ENCODE results near the gene CXCL13.
"Not testable (repeated sequence)": the region's sequence is repeated elsewhere in the genome, so short reads cannot be mapped to it uniquely, and the experiment has no call there.

Gene CXCL13, protein sequence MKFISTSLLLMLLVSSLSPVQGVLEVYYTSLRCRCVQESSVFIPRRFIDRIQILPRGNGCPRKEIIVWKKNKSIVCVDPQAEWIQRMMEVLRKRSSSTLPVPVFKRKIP

GRCh38 chr4:77605210-77605902 is at the start of gene CXCL13:
CXCL13 (plus strand) TSS chr4:77605820; CDS start chr4:77605866, 46 bp downstream.
- DNase-seq: no peak

- no peak for DNase-seq
Measured at GRCh38 chr4:77560170-77560569, 45.5 kb upstream of the CXCL13 start.

DNA sequence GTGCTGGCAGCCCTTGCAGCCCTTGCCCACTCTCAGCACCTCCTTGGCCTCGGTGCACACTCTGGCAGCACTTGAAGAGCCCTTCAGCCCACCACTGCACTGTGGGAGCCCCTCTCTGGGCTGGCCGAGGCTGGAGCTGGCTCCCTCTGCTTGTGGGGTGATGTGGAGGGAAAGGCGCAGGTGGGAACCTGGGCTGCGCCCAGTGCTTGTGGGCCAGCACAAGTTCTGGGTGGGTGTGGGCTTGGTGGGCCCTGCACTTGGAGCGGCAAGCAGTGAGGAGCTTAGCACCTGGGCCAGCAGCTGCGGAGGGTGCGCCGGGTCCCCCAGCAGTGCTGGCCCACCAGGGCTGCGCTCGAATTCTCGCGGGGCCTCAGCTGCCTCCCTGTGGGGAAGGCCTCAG is 43.9 kb upstream of the CXCL13 start:
- DNase-seq: not testable (repeated sequence)

- no peak for DNase-seq
Measured at GRCh38 chr4:77564231-77564630, 41.4 kb upstream of the CXCL13 start.

GRCh38 chr4:77566148-77566547 is 39.5 kb upstream of the CXCL13 start:
- no peak for DNase-seq

- DNase-seq: no peak
Measured at GRCh38 chr4:77567549-77567948, 38.1 kb upstream of the CXCL13 start.

- DNase-seq: not testable (repeated sequence)
Measured at GRCh38 chr4:77570508-77571214, 35.0 kb upstream of the CXCL13 start.

- no peak for DNase-seq
Measured at GRCh38 chr4:77576351-77576750, 29.3 kb upstream of the CXCL13 start.

DNA sequence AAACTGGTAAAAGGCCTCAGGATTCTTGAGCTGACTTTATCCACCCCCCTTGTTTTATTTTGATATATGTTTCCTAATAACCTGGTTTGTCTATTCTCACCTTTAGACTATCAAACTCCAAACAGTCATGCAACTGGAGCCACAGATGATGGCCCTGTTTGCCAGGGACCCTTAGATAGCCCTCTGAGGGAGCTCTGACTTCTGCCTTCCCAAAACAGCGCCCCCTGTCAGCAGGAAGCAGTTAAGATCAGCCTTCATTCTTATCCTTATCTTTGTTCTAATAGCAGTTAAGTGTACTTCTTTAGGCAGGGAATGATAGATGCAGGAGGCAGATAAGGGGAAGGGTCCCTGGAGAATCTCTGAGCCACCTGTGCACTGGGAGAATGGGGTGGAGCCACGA is 27.5 kb upstream of the CXCL13 start:
- no peak for DNase-seq

GRCh38 chr4:77579406-77580076 is 26.1 kb upstream of the CXCL13 start:
- DNase-seq: no peak

GRCh38 chr4:77581724-77582123 is 23.9 kb upstream of the CXCL13 start:
- DNase-seq: no peak

- DNase-seq: no peak
Measured at GRCh38 chr4:77582156-77582555, 23.5 kb upstream of the CXCL13 start.

- no peak for DNase-seq
Measured at GRCh38 chr4:77582711-77583110, 22.9 kb upstream of the CXCL13 start.

DNA sequence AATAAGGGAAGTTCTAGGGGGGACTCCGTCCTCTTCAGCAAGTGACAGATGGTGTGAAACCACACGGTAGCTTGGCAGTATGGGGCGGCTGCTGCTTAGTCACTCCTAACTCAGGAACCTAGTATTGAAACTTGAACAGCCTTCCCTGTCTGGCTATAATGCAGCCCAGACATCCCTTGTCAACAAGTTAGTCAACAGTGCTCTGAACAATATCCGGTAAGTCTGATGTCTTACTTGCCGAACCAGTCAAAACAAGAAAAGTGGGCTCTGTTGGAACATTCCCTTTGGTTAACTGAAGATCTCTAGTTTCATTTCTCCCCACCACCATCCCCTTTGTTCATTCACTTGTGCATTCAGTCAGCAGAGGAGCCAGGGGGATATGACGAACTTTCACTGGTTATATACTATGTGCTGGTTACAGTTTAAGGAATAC is 18.7 kb upstream of the CXCL13 start:
- no peak for DNase-seq

DNA sequence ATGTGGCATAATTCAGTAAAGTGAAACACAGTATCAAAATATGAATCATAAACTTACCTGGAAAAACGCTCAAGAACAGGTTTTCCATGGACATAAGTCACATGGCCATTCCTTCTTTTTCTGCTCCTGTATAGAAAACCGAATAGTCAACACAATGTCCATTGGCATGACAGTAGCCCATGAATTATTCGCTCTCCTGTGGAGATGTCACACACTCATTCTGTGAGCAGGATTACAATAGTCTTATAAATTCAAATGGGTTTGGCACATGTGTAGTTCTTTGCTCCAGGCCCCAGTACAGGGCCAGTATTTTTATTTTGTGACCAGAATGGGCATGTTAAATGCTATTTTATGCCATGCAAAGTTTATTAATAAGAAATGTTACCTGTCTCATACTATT is 15.1 kb upstream of the CXCL13 start:
- no peak for DNase-seq

DNA sequence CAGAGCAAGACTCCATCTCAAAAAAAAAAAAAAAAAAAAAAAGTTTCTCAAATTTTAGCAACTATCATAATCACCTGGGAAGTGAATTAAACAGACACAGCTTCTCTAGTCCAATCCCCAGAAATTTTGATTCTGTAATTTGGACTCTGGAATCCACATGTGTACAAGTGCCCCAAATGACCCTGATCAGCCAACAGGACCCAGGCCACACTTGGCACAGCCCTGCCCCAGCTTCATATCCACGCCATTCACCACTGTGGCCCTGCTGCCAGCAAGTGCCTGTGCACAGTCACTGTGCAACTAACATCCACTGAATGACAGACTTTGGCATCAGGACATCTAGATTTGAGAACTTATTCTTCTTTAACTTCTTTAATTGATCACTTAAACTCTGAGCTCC is 14.1 kb upstream of the CXCL13 start:
- DNase-seq: no peak

DNA sequence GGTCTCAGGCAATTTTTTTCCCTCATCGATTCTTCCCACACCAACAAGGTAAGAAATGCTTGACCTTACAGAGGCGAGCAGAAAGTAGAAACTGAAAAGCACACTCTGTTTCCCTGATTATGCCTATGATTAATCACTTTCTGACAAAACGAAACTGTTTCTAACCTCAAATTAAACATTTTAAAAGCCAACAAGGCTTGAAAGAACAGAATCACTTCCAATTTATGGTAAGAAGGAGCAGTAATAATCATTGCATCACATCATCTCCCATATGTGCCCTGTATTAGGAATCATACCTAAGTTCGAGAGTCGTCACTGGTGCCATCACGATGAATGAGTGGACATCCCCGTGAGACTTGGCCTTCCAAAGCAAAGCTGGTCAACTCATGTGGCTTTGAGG is 12.5 kb upstream of the CXCL13 start:
- no peak for DNase-seq

- DNase-seq: no peak
Measured at GRCh38 chr4:77593993-77594392, 11.6 kb upstream of the CXCL13 start.

DNA sequence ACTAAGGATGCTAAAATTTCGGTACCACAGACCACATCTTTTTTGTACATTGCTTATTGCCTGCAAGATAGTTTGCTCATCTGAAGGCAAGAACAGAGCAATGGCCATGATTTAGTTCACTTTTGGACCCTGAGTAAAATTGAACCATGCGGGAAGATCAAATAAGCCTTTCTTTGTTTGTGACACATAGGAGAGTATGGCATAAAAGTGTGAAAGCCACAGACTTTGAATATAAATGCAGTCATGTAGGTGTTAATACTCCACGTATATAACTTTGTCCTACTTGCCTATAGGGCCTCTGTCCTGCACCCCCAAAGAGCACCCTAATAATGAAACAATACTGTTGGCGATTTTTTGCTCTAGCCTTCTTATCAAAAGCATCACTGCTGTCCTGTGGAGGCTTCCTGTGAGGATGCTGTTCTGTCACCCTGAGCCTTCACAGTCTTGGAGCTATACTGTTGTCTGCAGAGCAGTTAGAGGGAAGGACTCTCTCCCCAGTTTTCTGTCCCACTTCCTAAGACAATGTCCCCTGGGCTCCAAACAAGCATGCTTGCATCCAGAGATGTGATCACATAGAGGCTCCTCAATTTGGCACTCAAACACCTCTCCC is 10.2 kb upstream of the CXCL13 start:
- no peak for DNase-seq

GRCh38 chr4:77599378-77599777 is 6.2 kb upstream of the CXCL13 start:
- DNase-seq: no peak

DNA sequence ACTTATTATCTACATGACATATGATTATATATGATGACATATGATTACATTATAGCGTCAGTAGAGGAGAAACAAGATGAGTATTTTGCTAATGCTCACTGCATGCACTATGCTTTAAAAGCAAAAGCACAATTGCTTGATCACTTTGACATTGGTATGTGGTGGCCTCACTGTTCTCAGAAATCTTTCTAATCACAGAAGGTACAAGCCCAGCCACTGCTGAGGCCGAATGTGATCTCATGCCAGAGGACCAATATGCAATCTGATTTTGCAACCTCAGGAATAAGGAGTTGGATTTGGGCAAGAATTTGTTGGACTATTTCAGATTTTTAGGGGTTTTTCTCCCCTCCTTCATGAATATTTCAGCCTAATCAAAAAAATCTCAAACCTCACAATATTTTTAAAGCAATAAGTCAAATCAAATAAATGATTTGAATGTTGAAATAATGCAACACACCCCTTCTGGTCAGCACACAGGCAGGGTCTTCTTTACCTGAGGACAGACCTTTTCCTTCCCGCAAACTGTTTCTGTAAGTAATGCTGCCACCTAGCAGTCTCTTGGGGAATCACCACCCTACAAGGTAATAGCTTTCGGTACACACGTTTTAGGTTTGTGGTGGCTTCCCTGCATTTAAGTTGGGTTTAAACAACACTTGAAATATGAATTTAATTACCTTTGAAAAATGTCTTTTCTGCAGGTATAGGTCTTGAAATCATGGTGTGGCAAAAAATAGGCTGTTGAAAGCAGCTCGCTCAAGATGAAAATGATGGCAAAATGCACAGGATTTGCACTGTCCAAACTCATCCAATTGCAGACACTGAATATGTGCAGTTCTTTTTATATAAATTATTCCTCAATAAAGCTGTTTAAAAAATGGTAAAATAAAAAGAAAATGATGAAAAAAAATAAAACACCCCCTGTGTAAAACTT is 4.8 kb upstream of the CXCL13 start:
- no peak for DNase-seq

GRCh38 chr4:77601614-77602187 is 3.9 kb upstream of the CXCL13 start:
- no peak for DNase-seq

All from activated CD4-positive, CD25-positive, alpha-beta regulatory T cell treated with anti-CD3 and anti-CD28 coated beads, Interleukin-2, amount 50 U/mL, for 72 hours (primary cell).